Activated T-helper 17 cell treated with anti-CD3 and anti-CD28 coated beads, Interleukin-2, amount 50 U/mL, for 72 hours (primary cell): ENCODE results near the gene PRLHR. TPM values are rescaled to one million over a fixed set of nuclear protein-coding genes. Genes with fewer than 3 reads are reported as not detected.
"Not testable (repeated sequence)": the region's sequence is repeated elsewhere in the genome, so short reads cannot be mapped to it uniquely, and the experiment has no call there.

Source experiments
- ATAC-seq: fragments of 150-1000 bp; cut with Tn5 transposase; replicated peaks from 2 replicates; pipeline ENCODE4 v1.10.0; 2021; ENCODE audit warnings: mild to moderate bottlenecking, moderate library complexity
- H3K27ac Mint-ChIP-seq: one replicate; pipeline ENCODE4 v1.8.0; 2022; ENCODE audit warnings: mixed read lengths
- H3K27me3 Mint-ChIP-seq: one replicate; pipeline ENCODE4 v1.8.0; 2022; ENCODE audit warnings: mixed read lengths
- H3K36me3 Mint-ChIP-seq: one replicate; pipeline ENCODE4 v1.8.0; 2022; ENCODE audit warnings: low read depth, mild to moderate bottlenecking, mixed read lengths
- H3K4me1 Mint-ChIP-seq: one replicate; pipeline ENCODE4 v1.8.0; 2022; ENCODE audit warnings: mixed read lengths
- H3K4me3 Mint-ChIP-seq: one replicate; pipeline ENCODE4 v1.8.0; 2022; ENCODE audit warnings: mild to moderate bottlenecking, mixed read lengths
- H3K9me3 Mint-ChIP-seq: one replicate; pipeline ENCODE4 v1.8.0; 2022; ENCODE audit warnings: mixed read lengths
- total RNA-seq, 2 donors: library from RNA; stranded (reverse); gene quantifications; one replicate each; pipeline ENCODE4 v1.2.3, GENCODE V29; 2022

The PRLHR gene
- not detected for total RNA-seq

- Mint-ChIP-seq H3K27me3 (peaks cover 52% of the 10 kb centered on the region), H3K9me3 (no peaks in the 10 kb centered on the region)
Measured at GRCh38 chr10:118595598-118596425, at the start of gene PRLHR. Gene PRLHR (minus strand): TSS chr10:118595648. CDS start chr10:118595244, 404 bp downstream.

GRCh38 chr10:118642228-118642627 is 46.8 kb upstream of the PRLHR start:
- Mint-ChIP-seq H3K27me3 (no peaks in the 10 kb centered on the region), H3K27ac (no peak overlapping the region), H3K4me3 (no peak overlapping the region), H3K9me3 (peaks cover 8% of the 10 kb centered on the region), H3K36me3 (no peaks in the 10 kb centered on the region), H3K4me1 (no peaks in the 10 kb centered on the region)
- no peak for ATAC-seq

More at GRCh38 chr10:118595598-118596425, at the start of gene PRLHR:
- H3K4me1 Mint-ChIP-seq, result peaks cover 7% of the 10 kb centered on the region
- peak within 1 kb of the TSS; percentile 22 for H3K4me3 Mint-ChIP-seq
- ATAC-seq, result no peak
- no peak within 1 kb of the TSS for H3K27ac Mint-ChIP-seq
- no peaks in the 10 kb centered on the region for H3K36me3 Mint-ChIP-seq

- H3K27ac Mint-ChIP-seq, result no peak overlapping the region
- no peak overlapping the region for H3K4me3 Mint-ChIP-seq
- H3K36me3 Mint-ChIP-seq, result no peaks in the 10 kb centered on the region
- H3K27me3 Mint-ChIP-seq, result no peaks in the 10 kb centered on the region
- H3K4me1 Mint-ChIP-seq, result no peaks in the 10 kb centered on the region
- peaks cover 3% of the 10 kb centered on the region for H3K9me3 Mint-ChIP-seq
- ATAC-seq, result no peak
Measured at GRCh38 chr10:118638680-118639079, 43.2 kb upstream of the PRLHR start.

GRCh38 chr10:118635674-118636402 is 40.4 kb upstream of the PRLHR start:
- Mint-ChIP-seq H3K27ac (no peak overlapping the region), H3K9me3 (peaks cover 3% of the 10 kb centered on the region), H3K36me3 (no peaks in the 10 kb centered on the region), H3K4me1 (no peaks in the 10 kb centered on the region), H3K4me3 (no peak overlapping the region), H3K27me3 (no peaks in the 10 kb centered on the region)
- ATAC-seq, result no peak

GRCh38 chr10:118633786-118634185 is 38.3 kb upstream of the PRLHR start:
- Mint-ChIP-seq H3K9me3 (no peaks in the 10 kb centered on the region), H3K36me3 (no peaks in the 10 kb centered on the region), H3K27me3 (no peaks in the 10 kb centered on the region), H3K27ac (no peak overlapping the region), H3K4me1 (no peaks in the 10 kb centered on the region), H3K4me3 (no peak overlapping the region)
- ATAC-seq, result no peak

- no peak for ATAC-seq
Measured at GRCh38 chr10:118629211-118629610, 33.8 kb upstream of the PRLHR start.

GRCh38 chr10:118628397-118628796 is 32.9 kb upstream of the PRLHR start:
- ATAC-seq, result no peak
- peaks cover 5% of the 10 kb centered on the region for H3K27me3 Mint-ChIP-seq
- H3K9me3 Mint-ChIP-seq, result no peaks in the 10 kb centered on the region
- no peaks in the 10 kb centered on the region for H3K4me1 Mint-ChIP-seq
- no peaks in the 10 kb centered on the region for H3K36me3 Mint-ChIP-seq
- H3K4me3 Mint-ChIP-seq, result no peak overlapping the region
- H3K27ac Mint-ChIP-seq, result no peak overlapping the region

More at GRCh38 chr10:118629211-118629610, 33.8 kb upstream of the PRLHR start:
- Mint-ChIP-seq H3K36me3 (no peaks in the 10 kb centered on the region), H3K27ac (no peak overlapping the region), H3K4me1 (no peaks in the 10 kb centered on the region), H3K27me3 (peaks cover 5% of the 10 kb centered on the region), H3K4me3 (no peak overlapping the region), H3K9me3 (no peaks in the 10 kb centered on the region)

GRCh38 chr10:118626953-118627352 is 31.5 kb upstream of the PRLHR start:
- Mint-ChIP-seq H3K4me1 (no peaks in the 10 kb centered on the region), H3K9me3 (no peaks in the 10 kb centered on the region), H3K27ac (no peak overlapping the region), H3K36me3 (no peaks in the 10 kb centered on the region), H3K4me3 (no peak overlapping the region), H3K27me3 (peaks cover 5% of the 10 kb centered on the region)
- ATAC-seq, result no peak

- no peak overlapping the region for H3K27ac Mint-ChIP-seq
- H3K4me1 Mint-ChIP-seq, result peaks cover 6% of the 10 kb centered on the region
- H3K27me3 Mint-ChIP-seq, result peaks cover 5% of the 10 kb centered on the region
- no peaks in the 10 kb centered on the region for H3K36me3 Mint-ChIP-seq
- H3K4me3 Mint-ChIP-seq, result no peak overlapping the region
- ATAC-seq, result no peak
- no peaks in the 10 kb centered on the region for H3K9me3 Mint-ChIP-seq
Measured at GRCh38 chr10:118625504-118625903, 30.1 kb upstream of the PRLHR start.

GRCh38 chr10:118624747-118625146 is 29.3 kb upstream of the PRLHR start:
- peaks cover 9% of the 10 kb centered on the region for H3K27me3 Mint-ChIP-seq
- H3K9me3 Mint-ChIP-seq, result no peaks in the 10 kb centered on the region
- ATAC-seq, result no peak
- H3K4me1 Mint-ChIP-seq, result peaks cover 6% of the 10 kb centered on the region
- no peaks in the 10 kb centered on the region for H3K36me3 Mint-ChIP-seq
- no peak overlapping the region for H3K4me3 Mint-ChIP-seq
- H3K27ac Mint-ChIP-seq, result no peak overlapping the region

- Mint-ChIP-seq H3K4me3 (no peak overlapping the region), H3K4me1 (peaks cover 6% of the 10 kb centered on the region), H3K9me3 (no peaks in the 10 kb centered on the region), H3K27ac (peak overlapping the region; percentile 4), H3K27me3 (peaks cover 12% of the 10 kb centered on the region), H3K36me3 (no peaks in the 10 kb centered on the region)
- ATAC-seq, result peak; percentile 67
Measured at GRCh38 chr10:118621304-118621942, 26.0 kb upstream of the PRLHR start.

GRCh38 chr10:118613863-118614262 is 18.4 kb upstream of the PRLHR start:
- H3K36me3 Mint-ChIP-seq, H3K9me3 Mint-ChIP-seq, H3K27me3 Mint-ChIP-seq, H3K4me3 Mint-ChIP-seq, H3K27ac Mint-ChIP-seq, ATAC-seq, H3K4me1 Mint-ChIP-seq: not testable (repeated sequence)

GRCh38 chr10:118610577-118610976 is 15.1 kb upstream of the PRLHR start:
- H3K4me1 Mint-ChIP-seq, result no peaks in the 10 kb centered on the region
- H3K9me3 Mint-ChIP-seq, result no peaks in the 10 kb centered on the region
- no peaks in the 10 kb centered on the region for H3K36me3 Mint-ChIP-seq
- no peak overlapping the region for H3K27ac Mint-ChIP-seq
- H3K27me3 Mint-ChIP-seq, result no peaks in the 10 kb centered on the region
- H3K4me3 Mint-ChIP-seq, result no peak overlapping the region
- ATAC-seq, result no peak

GRCh38 chr10:118607768-118608354 is 12.4 kb upstream of the PRLHR start:
- no peak for ATAC-seq
- Mint-ChIP-seq H3K36me3 (no peaks in the 10 kb centered on the region), H3K4me1 (no peaks in the 10 kb centered on the region), H3K4me3 (no peak overlapping the region), H3K27ac (no peak overlapping the region), H3K27me3 (no peaks in the 10 kb centered on the region), H3K9me3 (no peaks in the 10 kb centered on the region)
